H9 (cell line): ENCODE data around the gene GCNT2. TPM values are rescaled to one million over a fixed set of nuclear protein-coding genes. Genes with fewer than 3 reads are reported as not detected.

Source experiments
- DNase-seq: peaks from one replicate; pipeline ENCODE4 v3.0.0-alpha.2; 2017
- H2AFZ ChIP-seq: one replicate; pipeline ENCODE4 v1.6.1; 2013; ENCODE audit warnings: mild to moderate bottlenecking, low read length, control low read depth, moderate library complexity
- H2AK5ac ChIP-seq: 2 replicates; pipeline ENCODE4 v1.6.1; 2013; ENCODE audit warnings: low read length, control low read depth, mixed read lengths; ENCODE audit not compliant: insufficient read length
- H2BK120ac ChIP-seq: one replicate; pipeline ENCODE4 v1.6.1; 2013; ENCODE audit warnings: low read depth, mild to moderate bottlenecking, low read length, control low read depth, inconsistent platforms; ENCODE audit not compliant: poor library complexity, severe bottlenecking
- H2BK12ac ChIP-seq: 2 replicates; pipeline ENCODE4 v1.6.1; 2013; ENCODE audit warnings: low read length, control low read depth, mixed read lengths, low read depth; ENCODE audit not compliant: insufficient read length
- H2BK15ac ChIP-seq: 2 replicates; pipeline ENCODE4 v1.6.1; 2013; ENCODE audit warnings: low read depth, low read length, control low read depth
- H2BK20ac ChIP-seq: one replicate; pipeline ENCODE4 v1.6.1; 2013; ENCODE audit warnings: low read depth, mild to moderate bottlenecking, low read length, control low read depth, inconsistent platforms; ENCODE audit not compliant: poor library complexity, severe bottlenecking
- H2BK5ac ChIP-seq: 2 replicates; pipeline ENCODE4 v1.6.1; 2013; ENCODE audit warnings: low read length, control low read depth, mixed read lengths; ENCODE audit not compliant: insufficient read length
- H3K14ac ChIP-seq: 2 replicates; pipeline ENCODE4 v1.6.1; 2013; ENCODE audit warnings: low read length, control low read depth; ENCODE audit not compliant: insufficient read depth
- H3K18ac ChIP-seq: 2 replicates; pipeline ENCODE4 v1.6.1; 2013; ENCODE audit warnings: low read depth, mild to moderate bottlenecking, mixed read lengths, low read length, control low read depth; ENCODE audit not compliant: insufficient read length
- H3K23ac ChIP-seq: 2 replicates; pipeline ENCODE4 v1.6.1; 2013; ENCODE audit warnings: low read length, control low read depth, mixed read lengths, low read depth; ENCODE audit not compliant: insufficient read length
- H3K23me2 ChIP-seq: 2 replicates; pipeline ENCODE4 v1.6.1; 2013; ENCODE audit warnings: low read depth, mild to moderate bottlenecking, mixed read lengths, low read length, control low read depth; ENCODE audit not compliant: insufficient read length, poor library complexity, severe bottlenecking
- H3K27ac ChIP-seq: 2 replicates; pipeline ENCODE4 v1.5.1; 2013; ENCODE audit warnings: low read length, control low read depth, mixed read lengths, low read depth; ENCODE audit not compliant: insufficient read length
- H3K27me3 ChIP-seq: 2 replicates; pipeline ENCODE4 v1.6.1; 2013; ENCODE audit warnings: low read length, control low read depth, inconsistent platforms; ENCODE audit not compliant: insufficient read depth
- H3K4ac ChIP-seq: 2 replicates; pipeline ENCODE4 v1.6.1; 2013; ENCODE audit warnings: low read depth, mild to moderate bottlenecking, control low read depth, inconsistent platforms, low read length, moderate library complexity
- H3K4me1 ChIP-seq: 2 replicates; pipeline ENCODE4 v1.6.1; 2013; ENCODE audit warnings: low read length, control low read depth, inconsistent platforms; ENCODE audit not compliant: insufficient read depth
- H3K4me2 ChIP-seq: 2 replicates; pipeline ENCODE4 v1.6.1; 2013; ENCODE audit warnings: low read length, control low read depth, mixed read lengths; ENCODE audit not compliant: insufficient read length, insufficient read depth
- H3K56ac ChIP-seq: 2 replicates; pipeline ENCODE4 v1.6.1; 2013; ENCODE audit warnings: low read depth, mild to moderate bottlenecking, mixed read lengths, low read length, control low read depth; ENCODE audit not compliant: insufficient read length
- H3K79me1 ChIP-seq: 2 replicates; pipeline ENCODE4 v1.6.1; 2013; ENCODE audit warnings: low read depth, mild to moderate bottlenecking, moderate library complexity, low read length, control low read depth, inconsistent platforms; ENCODE audit not compliant: insufficient read depth, poor library complexity, severe bottlenecking
- H3K79me2 ChIP-seq: 2 replicates; pipeline ENCODE4 v1.6.1; 2013; ENCODE audit warnings: low read length, control low read depth, inconsistent platforms; ENCODE audit not compliant: insufficient read depth
- H3K9ac ChIP-seq: 2 replicates; pipeline ENCODE4 v1.6.1; 2013; ENCODE audit warnings: low read length, control low read depth, mixed read lengths; ENCODE audit not compliant: insufficient read length; ENCODE audit errors: extremely low read depth
- H3K9me3 ChIP-seq: one replicate; pipeline ENCODE4 v1.6.1; 2013; ENCODE audit warnings: low read depth, low read length, inconsistent platforms; ENCODE audit not compliant: control insufficient read depth
- H3T11ph ChIP-seq: one replicate; pipeline ENCODE4 v1.6.1; 2013; ENCODE audit warnings: mild to moderate bottlenecking, low read length, control low read depth, inconsistent platforms
- H4K20me1 ChIP-seq: one replicate; pipeline ENCODE4 v1.6.1; 2013; ENCODE audit not compliant: control insufficient read depth, insufficient read length, insufficient read depth
- H4K5ac ChIP-seq: 2 replicates; pipeline ENCODE4 v1.6.1; 2013; ENCODE audit warnings: low read depth, mild to moderate bottlenecking, mixed read lengths, low read length, control low read depth; ENCODE audit not compliant: insufficient read length
- H4K8ac ChIP-seq: replicated peaks from 2 replicates; pipeline ENCODE4 v1.6.1; 2013; ENCODE audit warnings: low read length, control low read depth, mixed read lengths, low read depth; ENCODE audit not compliant: insufficient read length
- H4K91ac ChIP-seq: 2 replicates; pipeline ENCODE4 v1.6.1; 2013; ENCODE audit warnings: low read depth, mild to moderate bottlenecking, moderate library complexity, mixed read lengths, low read length, control low read depth; ENCODE audit not compliant: insufficient read length
- H3K27ac Mint-ChIP-seq, 3 experiments: 2 replicates in 2 of 3; 3 replicates in 1 of 3; pipeline ENCODE4 v1.8.0; 2020 to 2021; ENCODE audit warnings: mixed read lengths in 3 of 3, mild to moderate bottlenecking in 1 of 3, moderate library complexity in 1 of 3
- H3K27me3 Mint-ChIP-seq: 2 replicates; pipeline ENCODE4 v1.8.0; 2021; ENCODE audit warnings: low read depth, mild to moderate bottlenecking, moderate library complexity, mixed read lengths
- H3K36me3 Mint-ChIP-seq, 3 experiments: 2 replicates in 2 of 3; 3 replicates in 1 of 3; pipeline ENCODE4 v1.8.0; 2020 to 2021; ENCODE audit warnings: low read depth in 3 of 3, mixed read lengths in 3 of 3; ENCODE audit not compliant: insufficient read depth in 1 of 3
- H3K4me1 Mint-ChIP-seq, 2 experiments: 2 replicates each; pipeline ENCODE4 v1.8.0; 2020; ENCODE audit warnings: mixed read lengths in 2 of 2
- H3K4me3 Mint-ChIP-seq, 2 experiments: 2 replicates in 1 of 2; 3 replicates in 1 of 2; pipeline ENCODE4 v1.8.0; 2020 to 2021; ENCODE audit warnings: mild to moderate bottlenecking in 2 of 2, mixed read lengths in 2 of 2, moderate library complexity in 1 of 2
- H3K9me3 Mint-ChIP-seq, 2 experiments: 2 replicates in 1 of 2; 3 replicates in 1 of 2; pipeline ENCODE4 v1.8.0; 2020; ENCODE audit warnings: mild to moderate bottlenecking in 2 of 2, mixed read lengths in 2 of 2, moderate library complexity in 1 of 2
- CTCF ChIP-seq: fragments of 200-600 bp; sonication (generic); conservative IDR thresholded peaks from 3 replicates; pipeline ENCODE4 v1.8.0; 2021; ENCODE audit warnings: antibody characterized with exemption, mild to moderate bottlenecking
- WGBS: extraction: QIAGEN DNeasy Blood & Tissue Kit; methylation state at CpG from one replicate; pipeline ENCODE4 v1.1.7; 2013; ENCODE audit warnings: missing lambda C conversion rate, low lambda C conversion rate, mixed read lengths; ENCODE audit not compliant: insufficient read length; ENCODE audit errors: extremely low coverage; 5-methylcytosine and 5-hydroxymethylcytosine counted together
- total RNA-seq: library from RNA; stranded (reverse); gene quantifications from 2 replicates; pipeline ENCODE4 v1.2.1, GENCODE V29; 2021

The GCNT2 gene
- total RNA-seq, 1 experiment from 2014 or later: 41.7 TPM

DNA sequence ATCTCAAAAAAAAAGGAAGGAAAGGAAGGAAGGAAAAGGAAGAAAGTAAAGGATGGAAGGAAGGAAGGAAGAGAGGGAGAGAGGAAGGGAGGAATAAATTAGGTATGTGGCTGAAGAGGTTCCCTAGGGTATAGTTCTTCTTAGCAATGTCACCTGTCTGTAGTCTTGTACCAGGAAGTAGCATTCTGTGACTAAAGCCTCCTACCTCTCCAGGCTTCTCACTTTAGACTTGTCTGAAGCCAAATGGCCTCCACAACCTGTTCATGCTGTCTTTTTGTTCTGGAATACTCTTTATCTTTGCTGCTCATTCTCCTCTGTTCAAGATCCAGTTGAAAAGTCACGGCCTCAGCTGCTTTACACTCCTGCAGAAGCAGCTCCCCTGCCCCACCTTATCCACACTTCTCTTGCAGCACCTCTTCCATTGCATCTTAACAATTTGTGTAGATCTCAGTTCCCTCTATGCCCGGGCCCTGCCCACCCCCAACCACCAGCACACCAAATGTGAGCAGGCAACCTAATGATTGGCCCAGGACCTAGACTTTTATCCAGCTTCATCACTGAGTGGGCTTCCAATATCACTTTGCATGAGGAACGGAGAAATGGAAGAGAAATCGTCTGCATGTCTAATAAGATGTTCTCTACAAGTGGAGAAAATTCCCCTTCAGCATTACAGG, 19.1 kb downstream of the GCNT2 start:
- no peaks in the 10 kb centered on the region; the same call in 1 of the 2 replicates for H3K27me3 Mint-ChIP-seq
- no peaks in the 10 kb centered on the region; the same call in 1 of the 2 replicates for H3K79me2 ChIP-seq
- H3T11ph ChIP-seq: no peak overlapping the region
- WGBS: no CpG with 5 or more reads among the region's 4 CpGs
- TF ChIP-seq CTCF: no peak
- H3K23me2 ChIP-seq: no peaks in the 10 kb centered on the region
- no peaks in the 10 kb centered on the region for H3K27me3 ChIP-seq
- no peak overlapping the region for H4K5ac ChIP-seq
- peaks cover 13 to 20% of the 10 kb centered on the region in 2 experiments for H3K4me1 Mint-ChIP-seq
- H4K91ac ChIP-seq: no peak overlapping the region
- H3K27ac ChIP-seq: no peak overlapping the region
- H3K79me1 ChIP-seq: no peaks in the 10 kb centered on the region
- no peak overlapping the region for H3K23ac ChIP-seq
- H3K36me3 Mint-ChIP-seq: no peaks in the 10 kb centered on the region
- no peak overlapping the region for H2BK20ac ChIP-seq
- no peaks in the 10 kb centered on the region for H4K20me1 ChIP-seq
- H3K9me3 Mint-ChIP-seq: no peaks in the 10 kb centered on the region; a peak in 1 of 5 replicates
- H3K18ac ChIP-seq: no peak overlapping the region
- H3K4me2 ChIP-seq: no peak overlapping the region
- no peak overlapping the region for H2BK15ac ChIP-seq
- peak overlapping the region in 2 of 3 experiments; percentile 40 to 93; a peak in 2 of 7 replicates for H3K27ac Mint-ChIP-seq
- no peak overlapping the region for H3K4ac ChIP-seq
- H3K4me1 ChIP-seq: no peaks in the 10 kb centered on the region; the same call in 1 of the 2 replicates
- no peak overlapping the region for H2BK120ac ChIP-seq
- no peak overlapping the region for H2BK12ac ChIP-seq
- H3K9ac ChIP-seq: no peak overlapping the region
- no peak overlapping the region for H3K14ac ChIP-seq
- no peak for DNase-seq
- H3K56ac ChIP-seq: no peak overlapping the region
- H3K9me3 ChIP-seq: no peaks in the 10 kb centered on the region
- no peak overlapping the region for H2BK5ac ChIP-seq
- no peak overlapping the region for H2AK5ac ChIP-seq
- H4K8ac ChIP-seq: no peak overlapping the region
- no peak overlapping the region for H3K4me3 Mint-ChIP-seq
- no peak overlapping the region for H2AFZ ChIP-seq
